Tibial nerve (tissue), 4 donors: ENCODE measurements around the gene NIPBL. TPM values are rescaled to one million over a fixed set of nuclear protein-coding genes. Genes with fewer than 3 reads are reported as not detected.
"Not testable (repeated sequence)": the region's sequence is repeated elsewhere in the genome, so short reads cannot be mapped to it uniquely, and the experiment has no call there.

Experiments
- DNase-seq, 2 donors: peaks; one replicate each; pipeline ENCODE4 v3.0.0-alpha.2; 2019; ENCODE audit warnings: low spot score in 2 of 2
- H3K27ac ChIP-seq, 4 donors: fragments of 200-600 bp; sonication (generic) in 3 of 4; one replicate each; pipeline ENCODE4 v1.5.1; 2017 to 2019; ENCODE audit warnings: mild to moderate bottlenecking in 1 of 4
- H3K27me3 ChIP-seq, 2 donors: fragments of 200-600 bp; sonication (generic) in 1 of 2; one replicate each; pipeline versions ENCODE4 v1.5.1 to v1.6.0; 2017 to 2019
- H3K36me3 ChIP-seq, 3 donors: fragments of 200-600 bp; sonication (generic); one replicate each; pipeline ENCODE4 v1.5.1; 2018 to 2019
- H3K4me1 ChIP-seq, 4 donors: fragments of 200-600 bp; sonication (generic) in 3 of 4; one replicate each; pipeline ENCODE4 v1.5.1; 2017 to 2019
- H3K4me3 ChIP-seq, 4 donors: fragments of 200-600 bp; sonication (generic) in 3 of 4; one replicate each; pipeline ENCODE4 v1.5.1; 2017 to 2019; ENCODE audit warnings: mild to moderate bottlenecking in 1 of 4, moderate library complexity in 1 of 4
- H3K9me3 ChIP-seq, 4 donors: fragments of 200-600 bp; sonication (generic) in 3 of 4; one replicate each; pipeline ENCODE4 v1.5.1; 2017 to 2019
- CTCF ChIP-seq, 5 experiments: fragments of 200-600 bp in 3 of 5; fragments of 450-650 bp in 2 of 5; sonication (generic) in 3 of 5; IDR thresholded peaks; one replicate each; pipeline ENCODE4 v1.5.1; 2016 to 2019; ENCODE audit warnings: antibody characterized with exemption in 5 of 5, mild to moderate bottlenecking in 3 of 5, moderate library complexity in 2 of 5
- EP300 ChIP-seq, 2 donors: sonication (generic); formaldehyde crosslinking; IDR thresholded peaks; one replicate each; pipeline ENCODE4 v1.6.1; 2017; ENCODE audit warnings: antibody characterized with exemption in 2 of 2, mild to moderate bottlenecking in 1 of 2
- POLR2A ChIP-seq, 2 donors: fragments of 450-650 bp; IDR thresholded peaks; one replicate each; pipeline ENCODE4 v1.6.1; 2017; ENCODE audit warnings: antibody characterized with exemption in 2 of 2, mild to moderate bottlenecking in 2 of 2, moderate library complexity in 2 of 2
- WGBS, 2 donors: methylation state at CpG; one replicate each; pipeline ENCODE4 v1.1.5; 2018; 5-methylcytosine and 5-hydroxymethylcytosine counted together
- total RNA-seq, 4 donors: library from RNA; depleted of rRNA; stranded (reverse); fragments of >200 nt; gene quantifications; one replicate each; pipeline ENCODE4 v1.1.0, GENCODE V29; 2016

The NIPBL gene
- total RNA-seq, 4 donors from 2014 or later = 53.4 to 64.5 (median 59.4) TPM

- no peaks in the 10 kb centered on the region for H3K27me3 ChIP-seq
- H3K9me3 ChIP-seq = peaks cover 0 to 14% (median 0%) of the 10 kb centered on the region in 4 donors
- no peak for DNase-seq
- no peak overlapping the region for H3K4me3 ChIP-seq
- H3K4me1 ChIP-seq = peaks cover 0 to 40% (median 4%) of the 10 kb centered on the region in 4 donors
- no peaks in the 10 kb centered on the region for H3K36me3 ChIP-seq
- H3K27ac ChIP-seq = no peak overlapping the region
- WGBS, 2 donors = 97 to 98% methylated on average over 1 of the region's 1 CpG
- TF ChIP-seq POLR2A (IDR thresholded peaks at IDR 0.05) = no peak
- TF ChIP-seq CTCF (IDR thresholded peaks at IDR 0.05) = no peak
- no peak for TF ChIP-seq EP300 (IDR thresholded peaks at IDR 0.05)
Observed at GRCh38 chr5:36902353-36902752, 25.8 kb downstream of the NIPBL start.

- Histone ChIP-seq H3K9me3 (peaks cover 0 to 14% (median 0%) of the 10 kb centered on the region in 4 donors), H3K27ac (no peak overlapping the region), H3K4me1 (peaks cover 0 to 38% (median 7%) of the 10 kb centered on the region in 4 donors), H3K4me3 (no peak overlapping the region), H3K27me3 (no peaks in the 10 kb centered on the region), H3K36me3 (no peaks in the 10 kb centered on the region)
- DNase-seq = no peak
- 96 to 99% methylated on average over 2 of the region's 2 CpGs for WGBS, 2 donors
- no peak for TF ChIP-seq POLR2A (IDR thresholded peaks at IDR 0.05)
- TF ChIP-seq CTCF (IDR thresholded peaks at IDR 0.05) = no peak
- no peak for TF ChIP-seq EP300 (IDR thresholded peaks at IDR 0.05)
Observed at GRCh38 chr5:36904677-36905076, 28.1 kb downstream of the NIPBL start.

GRCh38 chr5:36908544-36909260 is 32.1 kb downstream of the NIPBL start:
- TF ChIP-seq EP300 (IDR thresholded peaks at IDR 0.05) (no peak), POLR2A (IDR thresholded peaks at IDR 0.05) (no peak), CTCF (IDR thresholded peaks at IDR 0.05) (no peak)
- H3K4me1 ChIP-seq = peaks cover 0 to 50% (median 11%) of the 10 kb centered on the region in 4 donors
- WGBS, 2 donors = 78 to 82% methylated on average over 2 of the region's 2 CpGs
- no peaks in the 10 kb centered on the region for H3K27me3 ChIP-seq
- no peaks in the 10 kb centered on the region for H3K36me3 ChIP-seq
- no peak for DNase-seq
- H3K27ac ChIP-seq = no peak overlapping the region
- no peaks in the 10 kb centered on the region for H3K9me3 ChIP-seq
- no peak overlapping the region for H3K4me3 ChIP-seq

GRCh38 chr5:36915653-36916052 is 39.1 kb downstream of the NIPBL start:
- Histone ChIP-seq H3K27ac (no peak overlapping the region), H3K4me3 (no peak overlapping the region), H3K27me3 (no peaks in the 10 kb centered on the region), H3K4me1 (peaks cover 0 to 44% (median 3%) of the 10 kb centered on the region in 4 donors), H3K9me3 (no peaks in the 10 kb centered on the region), H3K36me3 (no peaks in the 10 kb centered on the region)
- no peak for TF ChIP-seq EP300 (IDR thresholded peaks at IDR 0.05)
- no peak for TF ChIP-seq CTCF (IDR thresholded peaks at IDR 0.05)
- no peak for TF ChIP-seq POLR2A (IDR thresholded peaks at IDR 0.05)
- no peak for DNase-seq

- not testable (repeated sequence) for H3K36me3 ChIP-seq, DNase-seq, H3K27me3 ChIP-seq, H3K27ac ChIP-seq, H3K9me3 ChIP-seq, H3K4me3 ChIP-seq
- peaks cover 0 to 43% (median 3%) of the 10 kb centered on the region in 4 donors for H3K4me1 ChIP-seq
- 81 to 100% methylated on average over 4 of the region's 4 CpGs for WGBS, 2 donors
Observed at GRCh38 chr5:36916614-36917013, 40.0 kb downstream of the NIPBL start.

GRCh38 chr5:36917358-36917757 is 40.8 kb downstream of the NIPBL start:
- not testable (repeated sequence) for H3K36me3 ChIP-seq, H3K27ac ChIP-seq, DNase-seq, H3K9me3 ChIP-seq, H3K4me3 ChIP-seq, H3K27me3 ChIP-seq
- H3K4me1 ChIP-seq = peaks cover 0 to 39% (median 3%) of the 10 kb centered on the region in 4 donors
- 93 to 94% methylated on average over 1 of the region's 1 CpG for WGBS, 2 donors
